K562 (cell line): ENCODE results near the gene HSD17B12. TPM values are rescaled to one million over a fixed set of nuclear protein-coding genes. Genes with fewer than 3 reads are reported as not detected.

ENCODE experiments used
- ATAC-seq: fragments of 200-7000 bp; cut with Tn5 transposase; 3 replicates; pipeline ENCODE4 v1.9.1; 2020; ENCODE audit warnings: moderate library complexity
- BruUV-seq: library from RNA; stranded (reverse); fragments of 400-500 nt; replicated peaks from 2 replicates; lab custom pipeline; 2021; lab: Mats Ljungman, UMichigan
- CTCF ChIA-PET: fragments of 300-600 bp; formaldehyde crosslinking; extraction: SDS; loops from one replicate; lab custom pipeline; 2021; ENCODE audit warnings: low intra/inter-chr PET ratio; lab: Yijun Ruan, JAX
- POLR2A ChIA-PET: fragments of 300-600, 350-650 bp; sonication (Branson Sonifier 250); formaldehyde crosslinking; extraction: SDS; loops from one replicate; lab custom pipeline; 2021; ENCODE audit warnings: antibody characterized with exemption, inconsistent platforms; lab: Yijun Ruan, JAX
- DNase-seq, 4 experiments: peaks; one replicate each; pipeline versions ENCODE4 v3.0.0 to v3.0.0-alpha.2; 2011 to 2018; ENCODE audit warnings: low spot score in 3 of 4, mixed read lengths in 3 of 4; ENCODE audit errors: extremely low read depth in 1 of 4
- FAIRE-seq: peaks from 2 replicates; lab custom pipeline; 2011; peaks lifted over from hg19 to GRCh38; lab: Jason Lieb, UNC
- H2AFZ ChIP-seq: 2 replicates; pipeline ENCODE4 v1.6.0; 2011; ENCODE audit warnings: low read depth, low read length, control low read depth, inconsistent platforms
- H3K27ac ChIP-seq: fragments of 200-600 bp; 3 replicates; pipeline ENCODE4 v1.8.0; 2011; ENCODE audit warnings: low read depth, mild to moderate bottlenecking, control low read depth, inconsistent platforms, low read length, moderate library complexity, mixed read lengths; ENCODE audit errors: extremely low read depth
- H3K27me3 ChIP-seq, 2 experiments: fragments of 300-600 bp in 1 of 2; 2 replicates in 1 of 2; 3 replicates in 1 of 2; pipeline versions ENCODE4 v1.6.0 to v1.8.0; 2011; ENCODE audit warnings: inconsistent platforms in 2 of 2, low read length in 2 of 2, mild to moderate bottlenecking in 1 of 2, mixed read lengths in 1 of 2, moderate library complexity in 1 of 2; ENCODE audit not compliant: control insufficient read depth in 2 of 2, insufficient read depth in 2 of 2
- H3K36me3 ChIP-seq: fragments of 300-600 bp; 3 replicates; pipeline ENCODE4 v1.8.0; 2011; ENCODE audit warnings: mild to moderate bottlenecking, low read length, inconsistent platforms; ENCODE audit not compliant: control insufficient read depth, insufficient read depth
- H3K4me1 ChIP-seq, 2 experiments: fragments of 200-600 bp in 1 of 2; replicated peaks in 1 of 2; 2 replicates in 1 of 2; 3 replicates in 1 of 2; pipeline versions ENCODE4 v1.5.1 to v1.8.0; 2011; ENCODE audit warnings: inconsistent platforms in 2 of 2, low read length in 2 of 2, mild to moderate bottlenecking in 1 of 2, mixed read lengths in 1 of 2, moderate library complexity in 1 of 2; ENCODE audit not compliant: control insufficient read depth in 2 of 2, insufficient read depth in 2 of 2
- H3K4me2 ChIP-seq: 2 replicates; pipeline ENCODE4 v1.6.1; 2011; ENCODE audit warnings: low read length, control low read depth, inconsistent platforms, mixed read lengths; ENCODE audit not compliant: insufficient read depth
- H3K4me3 ChIP-seq: fragments of 200-600 bp; sonication (generic), shearing (Covaris generic); 2 replicates; pipeline ENCODE4 v1.5.1; 2016; ENCODE audit warnings: control low read depth, inconsistent platforms
- H3K79me2 ChIP-seq: fragments of 200-600 bp; 3 replicates; pipeline ENCODE4 v1.8.0; 2011; ENCODE audit warnings: low read length, inconsistent platforms; ENCODE audit not compliant: control insufficient read depth, insufficient read depth
- H3K9ac ChIP-seq, 2 experiments: 2 replicates each; pipeline versions ENCODE4 v1.6.0 to v1.6.1; 2011; ENCODE audit warnings: low read depth in 2 of 2, low read length in 2 of 2, control low read depth in 1 of 2, inconsistent platforms in 1 of 2, mild to moderate bottlenecking in 1 of 2, mixed read lengths in 1 of 2; ENCODE audit not compliant: insufficient read depth in 1 of 2
- H3K9me1 ChIP-seq: one replicate; pipeline ENCODE4 v1.6.0; 2011; ENCODE audit warnings: inconsistent platforms, mild to moderate bottlenecking, low read length, moderate library complexity; ENCODE audit not compliant: control insufficient read depth, insufficient read depth
- H3K9me3 ChIP-seq: replicated peaks from 2 replicates; pipeline ENCODE4 v1.5.1; 2011; ENCODE audit warnings: low read depth, low read length, inconsistent platforms; ENCODE audit not compliant: control insufficient read depth, insufficient read depth
- H4K20me1 ChIP-seq: replicated peaks from 2 replicates; pipeline ENCODE4 v1.6.1; 2011; ENCODE audit warnings: low read length, inconsistent platforms, mixed read lengths; ENCODE audit not compliant: control insufficient read depth, insufficient read depth
- FIP1L1 ChIP-seq: fragments of 200-400 bp; formaldehyde crosslinking; IDR thresholded peaks from 2 replicates; pipeline ENCODE4 v1.6.1; 2018; ENCODE audit warnings: mild to moderate bottlenecking, low read depth, low read length; ENCODE audit not compliant: poor library complexity, severe bottlenecking
- HDAC8 ChIP-seq: fragments of 450-650 bp; IDR thresholded peaks from 2 replicates; pipeline ENCODE4 v1.6.1; 2016; ENCODE audit warnings: mild to moderate bottlenecking, missing genetic modification characterization, moderate library complexity, missing compliant biosample characterization
- HEY1 ChIP-seq: fragments of 250-450 bp; sonication (Bioruptor Pico); IDR thresholded peaks from 2 replicates; pipeline ENCODE4 v1.5.0; 2020; ENCODE audit warnings: mild to moderate bottlenecking, moderate library complexity, borderline replicate concordance
- KLF1 ChIP-seq: fragments of 450-650 bp; IDR thresholded peaks from 2 replicates; pipeline ENCODE4 v1.6.1; 2016; ENCODE audit warnings: missing genetic modification characterization, missing compliant biosample characterization
- MBD2 ChIP-seq: sonication (generic); IDR thresholded peaks from 2 replicates; pipeline ENCODE4 v1.6.1; 2016; ENCODE audit warnings: low read depth, borderline replicate concordance
- NR2C1 ChIP-seq, 2 experiments: fragments of 450-650 bp; IDR thresholded peaks; 2 replicates each; pipeline ENCODE4 v1.6.1; 2017; ENCODE audit warnings: mild to moderate bottlenecking in 2 of 2, antibody characterized with exemption in 1 of 2, inconsistent platforms in 1 of 2, missing compliant biosample characterization in 1 of 2, missing genetic modification characterization in 1 of 2
- NR3C1 ChIP-seq: sonication (generic); formaldehyde crosslinking; IDR thresholded peaks from 2 replicates; pipeline ENCODE4 v1.8.1; 2022; ENCODE audit warnings: missing genetic modification reagents
- ZNF408 ChIP-seq: fragments of 250-450 bp; sonication (Bioruptor Pico); IDR thresholded peaks from 2 replicates; pipeline ENCODE4 v1.4.0; 2020; ENCODE audit warnings: low read depth, mild to moderate bottlenecking, moderate library complexity
- ZNF785 ChIP-seq: fragments of 250-450 bp; sonication (Bioruptor Pico); IDR thresholded peaks from 2 replicates; pipeline ENCODE4 v1.4.0; 2020; ENCODE audit warnings: mild to moderate bottlenecking
- WGBS: fragments of 100-300 bp; shearing (Covaris generic); methylation state at CpG from one replicate; pipeline ENCODE4 v1.1.6; 2016; ENCODE audit warnings: low coverage, mixed read lengths; ENCODE audit not compliant: insufficient coverage; ENCODE audit errors: missing lambda C conversion rate; 5-methylcytosine and 5-hydroxymethylcytosine counted together
- in situ Hi-C: fragments of 300-500 bp; cut with MboI; formaldehyde crosslinking; loops from 4 replicates; pipeline ENCODE4 v1.15.0; 2018; ENCODE audit warnings: inconsistent platforms, mixed read lengths
- intact Hi-C: fragments of 100-400 bp; cut with micrococcal nuclease; formaldehyde crosslinking; loops from 2 replicates; pipeline ENCODE4 v1.14.2; 2022
- polyA plus RNA-seq, 8 experiments: library from polyadenylated mRNA; depleted of rRNA in 4 of 8; stranded (reverse) in 5 of 8; unstranded in 3 of 8; fragments of >200 nt; fragmentation: Nextera tagmentation in 2 of 8; fragmentation: Illumina TruSeq in 1 of 8; extraction: Ambion mirVana in 2 of 8; extraction: Trizol in 1 of 8; gene quantifications; 2 replicates each; pipeline versions ENCODE4 v1.2.1 to v1.2.3, GENCODE V29; 2011 to 2014; ENCODE audit warnings: inconsistent platforms in 1 of 8, missing spikeins in 1 of 8
- total RNA-seq, 7 experiments: library from RNA; depleted of rRNA in 6 of 7; stranded (reverse); fragments of >200 nt in 6 of 7; fragmentation: Illumina TruSeq in 2 of 7; extraction: Trizol in 2 of 7; gene quantifications; 2 replicates each; pipeline versions ENCODE4 v1.2.1 to v1.2.3, GENCODE V29; 2011 to 2021; ENCODE audit warnings: low replicate concordance in 1 of 7
- TF ChIP-seq, protein P1 (sequence below): sonication (generic); formaldehyde crosslinking; IDR thresholded peaks from 2 replicates; pipeline ENCODE4 v1.8.0; 2022; ENCODE audit warnings: missing genetic modification reagents, mild to moderate bottlenecking, moderate library complexity, borderline replicate concordance

Gene HSD17B12
- total and polyA plus RNA-seq, 9 of the 15 experiments (the other 6 are each of a cell fraction or from before 2014, with no cell fraction given) = 9.1 to 34.5 (median 23.3) TPM

DNA sequence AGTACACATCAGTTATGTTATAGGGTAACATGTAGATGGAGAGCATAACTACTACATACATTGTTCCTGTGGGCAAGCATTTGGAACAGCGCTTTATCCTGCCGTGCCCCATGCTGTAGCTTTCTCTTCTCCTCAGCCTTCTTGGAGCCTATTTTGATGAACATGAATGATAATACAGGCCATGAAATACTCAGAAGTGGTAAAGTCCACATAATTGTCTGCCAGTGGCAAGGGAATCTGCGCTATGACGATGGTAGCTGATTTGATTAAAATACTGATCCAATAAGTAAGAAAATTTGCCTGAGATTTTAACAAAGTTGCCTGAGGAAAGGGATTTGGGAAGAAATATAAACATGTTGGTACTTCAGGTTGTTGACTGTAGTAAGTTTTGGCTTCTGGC is 223.4 kb downstream of the HSD17B12 start:
- WGBS = 69% methylated on average over 4 of the region's 4 CpGs
- ATAC-seq = no peak
- intact Hi-C loops = no loop called here
- no peak for DNase-seq
- Histone ChIP-seq H3K27me3 (no peaks in the 10 kb centered on the region; a peak in 1 of 5 replicates), H2AFZ (no peak overlapping the region), H4K20me1 (no peaks in the 10 kb centered on the region), H3K4me1 (no peaks in the 10 kb centered on the region), H3K79me2 (no peaks in the 10 kb centered on the region), H3K36me3 (peaks cover 17% of the 10 kb centered on the region; the same call in 2 of the 3 replicates), H3K4me3 (no peak overlapping the region), H3K9ac (no peak overlapping the region), H3K9me3 (no peaks in the 10 kb centered on the region), H3K4me2 (no peak overlapping the region), H3K27ac (no peak overlapping the region), H3K9me1 (no peaks in the 10 kb centered on the region)
- FAIRE-seq = no peak
- TF ChIP-seq, protein P1, sequence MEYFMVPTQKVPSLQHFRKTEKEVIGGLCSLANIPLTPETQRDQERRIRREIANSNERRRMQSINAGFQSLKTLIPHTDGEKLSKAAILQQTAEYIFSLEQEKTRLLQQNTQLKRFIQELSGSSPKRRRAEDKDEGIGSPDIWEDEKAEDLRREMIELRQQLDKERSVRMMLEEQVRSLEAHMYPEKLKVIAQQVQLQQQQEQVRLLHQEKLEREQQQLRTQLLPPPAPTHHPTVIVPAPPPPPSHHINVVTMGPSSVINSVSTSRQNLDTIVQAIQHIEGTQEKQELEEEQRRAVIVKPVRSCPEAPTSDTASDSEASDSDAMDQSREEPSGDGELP (CRISPR knock-in tag) = no peak
- BruUV-seq = no TSS peak
- in situ Hi-C loops = no loop called here
- ChIA-PET POLR2A (no interaction called here), CTCF (no interaction called here)

DNA sequence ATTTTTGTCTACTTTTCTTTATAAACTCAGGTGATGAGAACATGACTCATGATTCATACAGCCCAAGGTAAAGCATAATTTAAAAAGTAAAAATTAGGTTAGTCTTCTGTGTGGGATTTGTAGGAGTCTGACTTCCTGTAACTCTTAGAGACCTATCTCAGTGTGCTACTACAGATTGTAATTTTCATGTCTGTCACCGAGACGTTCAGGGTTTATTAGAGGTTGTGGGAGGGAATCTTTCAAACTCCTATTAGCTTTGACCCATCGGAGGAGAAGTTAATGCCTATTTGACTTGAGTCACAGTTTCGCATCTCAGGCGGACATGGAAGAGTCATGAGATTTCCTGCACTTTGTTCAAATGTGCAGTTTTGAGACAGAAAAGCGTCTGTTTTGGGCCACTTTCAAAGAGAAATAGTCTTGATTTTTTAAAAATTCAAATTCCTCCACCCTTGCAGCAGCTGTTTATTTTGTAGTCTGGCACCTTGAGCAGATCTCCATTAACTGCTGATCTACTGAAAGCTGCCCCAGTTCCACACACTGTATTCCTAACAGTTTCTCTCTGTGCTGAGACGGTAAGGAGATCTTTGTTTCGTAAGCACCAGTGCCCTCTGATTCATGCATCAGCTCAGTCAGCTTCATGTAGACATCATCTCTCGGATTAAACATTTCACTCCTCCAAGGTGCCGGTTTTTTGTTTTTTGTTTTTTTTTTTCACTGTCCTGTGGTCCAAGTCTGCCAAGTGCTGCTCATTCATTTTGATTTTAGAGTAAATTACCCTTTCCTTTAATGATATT is 224.4 kb downstream of the HSD17B12 start:
- no peaks in the 10 kb centered on the region for H3K79me2 ChIP-seq
- H3K36me3 ChIP-seq = peaks cover 11% of the 10 kb centered on the region; the same call in 2 of the 3 replicates
- WGBS = 63% methylated on average over 10 of the region's 10 CpGs
- no peak overlapping the region for H3K4me3 ChIP-seq
- in situ Hi-C loops = no loop called here
- ChIA-PET POLR2A (interaction anchor here (0.6 to 1.5 kb wide), 2 partner anchors 18 to 38 kb away, joined by 3 to 6 read pairs; partner anchors contain the start of gene C11orf96), CTCF (no interaction called here)
- no peaks in the 10 kb centered on the region for H3K4me1 ChIP-seq
- ATAC-seq (no peak), FAIRE-seq (no peak), DNase-seq (no peak)
- intact Hi-C loops = no loop called here
- no peak overlapping the region for H3K27ac ChIP-seq
- H3K4me2 ChIP-seq = no peak overlapping the region
- no peaks in the 10 kb centered on the region for H4K20me1 ChIP-seq
- H3K9ac ChIP-seq = no peak overlapping the region
- H3K27me3 ChIP-seq = no peaks in the 10 kb centered on the region; a peak in 1 of 5 replicates
- H2AFZ ChIP-seq = no peak overlapping the region
- H3K9me3 ChIP-seq = no peaks in the 10 kb centered on the region
- no TSS peak for BruUV-seq
- H3K9me1 ChIP-seq = no peaks in the 10 kb centered on the region
- TF ChIP-seq FIP1L1 (no peak), NR3C1 (CRISPR knock-in tag) (no peak), HEY1 (no peak), MBD2 (no peak), ZNF408 (no peak), KLF1 (no peak), NR2C1 (IDR thresholded peaks at IDR 0.05) (no peak), NR2C1 (tag; IDR thresholded peaks at IDR 0.05) (no peak), HDAC8 (tag) (no peak), ZNF785 (no peak)
